Activated CD4-positive, alpha-beta T cell treated with anti-CD3 and anti-CD28 coated beads, Interleukin-2, amount 50 U/mL, for 4 hours (primary cell): ENCODE results near the gene PLEKHA8.

Experiments used
- DNase-seq, 2 experiments: peaks; one replicate each; pipeline ENCODE4 v3.0.0-alpha.2; 2020

PLEKHA8 gene

GRCh38 chr7:30114536-30115238 is 86.5 kb downstream of the PLEKHA8 start:
- DNase-seq: no peak

DNA sequence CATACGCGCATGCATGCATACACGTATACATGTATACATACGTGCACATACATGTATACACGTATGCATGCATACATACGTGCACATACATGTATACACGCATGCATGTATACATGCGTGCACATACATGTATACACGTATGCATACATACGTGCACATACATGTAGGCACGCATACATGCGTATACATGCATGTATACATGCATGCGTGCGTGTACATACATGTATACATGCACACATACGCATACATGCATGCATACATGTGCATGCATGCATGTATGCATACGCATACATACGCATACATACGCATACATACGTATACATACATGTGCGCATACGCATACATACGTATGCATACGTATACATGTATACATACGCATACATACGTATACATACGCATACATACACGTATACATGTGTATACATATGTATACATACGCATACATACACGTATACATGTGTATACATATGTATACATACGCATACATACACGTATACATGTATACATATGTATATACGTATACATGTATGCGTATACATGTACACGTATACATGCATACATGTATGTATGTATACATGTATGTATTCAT is 87.6 kb downstream of the PLEKHA8 start:
- DNase-seq: no peak

DNA sequence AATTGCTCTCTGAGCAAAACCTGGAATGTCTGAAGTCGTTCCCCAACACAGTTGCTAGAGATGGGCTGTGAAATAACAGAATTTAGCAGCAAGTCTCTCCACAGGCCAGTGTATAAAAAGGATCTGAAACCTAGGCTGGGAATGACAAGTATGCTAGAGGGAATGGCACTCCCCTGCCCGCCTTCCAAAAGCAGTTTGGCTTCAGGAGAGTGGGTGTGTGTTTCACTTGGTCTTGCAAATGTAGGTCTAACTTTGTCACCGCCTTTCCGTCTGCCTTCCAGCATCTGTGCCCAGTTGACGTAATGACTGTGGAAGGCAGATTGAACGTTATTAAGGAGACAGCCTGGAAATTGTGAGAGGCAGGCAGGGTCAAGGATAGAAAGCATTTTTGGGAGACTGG is 88.6 kb downstream of the PLEKHA8 start:
- no peak for DNase-seq

- no peak for DNase-seq
These were observed 89.7 kb downstream of the PLEKHA8 start for GRCh38 chr7:30117896-30118295.

DNA sequence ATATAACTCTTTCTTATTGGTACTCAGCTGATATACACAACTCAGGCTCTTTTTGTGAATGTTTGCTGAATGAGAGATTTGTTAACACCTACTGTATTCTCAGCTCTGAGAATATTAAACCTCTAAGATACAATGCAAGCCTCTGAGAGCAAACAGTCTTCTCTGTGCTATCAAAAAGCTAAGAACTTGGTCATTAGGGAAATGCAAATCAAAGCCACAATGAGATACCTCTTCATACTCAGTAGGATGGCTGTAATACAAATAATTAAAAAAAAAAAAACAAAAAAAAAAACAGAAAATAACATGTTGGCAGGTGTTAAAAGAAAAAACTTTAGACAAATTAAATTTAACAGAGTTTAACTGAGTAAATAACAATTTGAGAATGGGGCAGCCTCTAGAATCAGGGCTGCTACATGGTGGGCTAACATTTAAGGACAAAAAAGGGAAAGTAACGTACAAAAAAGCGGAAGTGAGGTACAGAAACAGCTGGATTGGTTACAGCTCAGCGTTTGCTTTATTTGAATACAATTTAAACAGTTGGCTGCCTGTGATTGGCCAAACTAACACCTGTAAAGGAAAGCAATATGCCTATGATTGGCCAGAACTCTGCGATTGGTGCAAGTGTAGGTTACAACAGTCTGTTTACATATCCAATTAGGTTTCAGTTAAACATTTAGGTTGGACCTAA is 91.8 kb downstream of the PLEKHA8 start:
- DNase-seq: no peak

DNA sequence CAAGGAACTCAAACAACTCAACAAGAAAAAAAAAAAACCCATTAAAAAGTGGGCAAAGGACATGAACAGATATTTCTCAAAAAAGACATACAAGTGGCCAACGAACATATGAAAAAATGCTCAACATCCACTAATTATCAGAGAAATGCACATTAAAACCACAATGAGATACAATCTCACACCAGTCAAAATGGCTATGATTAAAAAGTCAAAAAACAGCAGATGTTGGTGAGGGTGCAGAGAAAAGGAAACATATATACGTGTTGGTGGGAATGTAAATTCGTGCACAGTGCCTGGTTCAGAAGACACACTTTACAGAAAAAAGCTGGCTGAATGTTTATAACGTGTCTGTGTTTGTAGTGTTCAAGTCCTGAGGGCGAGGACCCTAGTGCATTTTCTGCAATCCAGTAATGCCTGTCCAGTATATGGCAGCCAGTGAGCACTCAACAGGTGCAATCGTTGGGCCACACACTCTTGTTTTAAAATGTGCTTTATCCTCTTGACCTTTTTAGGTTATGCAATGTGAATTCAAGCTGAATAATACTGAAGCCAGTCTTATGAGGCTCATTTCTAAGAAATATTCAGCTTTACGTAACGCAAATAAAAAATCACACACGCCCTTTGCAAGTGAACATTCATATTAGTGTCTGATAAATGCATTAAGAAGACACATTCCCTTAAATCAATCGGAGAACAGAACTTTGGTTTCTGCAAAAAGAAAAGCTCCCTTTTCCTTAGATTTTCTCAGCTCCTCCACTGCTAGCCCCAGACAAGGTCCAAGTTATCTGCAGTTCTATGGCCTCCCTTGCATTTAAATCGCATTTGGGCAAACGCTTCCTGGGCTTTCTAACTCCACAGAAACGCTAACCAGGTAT is 105.8 kb downstream of the PLEKHA8 start:
- no peak for DNase-seq

- DNase-seq: peak; percentile 81 to 84
These were observed 106.5 kb downstream of the PLEKHA8 start, which contains the start of gene MTURN for GRCh38 chr7:30134611-30135300. MTURN (plus strand) TSS chr7:30134986; CDS start chr7:30135137, 151 bp downstream.

DNA sequence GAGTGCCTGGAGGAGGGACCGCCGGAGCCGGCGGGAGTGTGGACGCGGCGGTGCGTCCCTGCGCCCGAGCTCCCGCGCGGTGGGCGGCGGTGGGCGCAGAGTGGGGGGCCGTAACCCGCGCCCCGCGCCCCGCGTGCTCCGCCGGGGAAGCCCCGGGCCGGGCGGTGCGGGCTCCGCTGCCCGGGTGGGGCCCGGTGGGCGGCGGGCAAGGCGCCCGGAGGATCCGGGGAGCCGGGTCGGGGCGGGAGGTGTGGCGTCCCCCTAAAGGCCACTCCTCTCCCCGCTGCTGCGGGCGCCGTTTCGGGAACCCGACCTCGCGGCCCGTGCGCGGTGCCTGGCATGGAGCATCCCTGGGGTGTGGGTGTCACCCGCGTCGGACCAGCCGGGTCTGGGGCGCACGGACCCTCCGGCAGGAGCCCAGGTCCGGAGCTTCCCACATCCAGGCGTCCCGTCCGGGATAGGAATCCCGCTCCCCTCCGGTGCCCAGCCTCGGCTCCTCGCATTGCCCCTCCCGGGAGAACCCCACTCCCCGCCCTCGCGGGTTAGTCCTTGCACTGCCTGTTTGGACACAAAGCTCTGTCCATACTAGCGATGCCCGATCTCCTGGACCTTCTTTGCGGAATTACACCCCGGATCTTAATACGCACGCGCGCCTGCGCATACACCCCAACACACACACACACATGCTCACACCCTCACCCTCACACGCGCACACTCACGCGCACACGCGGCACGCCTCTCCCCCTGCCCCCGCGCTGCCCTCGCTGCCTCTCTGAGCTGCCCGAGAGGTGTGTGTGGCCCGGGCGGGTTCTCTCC is 107.3 kb downstream of the PLEKHA8 start:
- DNase-seq: peak; percentile 60 to 66

GRCh38 chr7:30136117-30136731 is 108.0 kb downstream of the PLEKHA8 start:
- no peak for DNase-seq

- no peak for DNase-seq
These were observed 108.7 kb downstream of the PLEKHA8 start for GRCh38 chr7:30136743-30137485.

- DNase-seq: no peak
These were observed 111.7 kb downstream of the PLEKHA8 start for GRCh38 chr7:30139836-30140384.

- no peak for DNase-seq
These were observed 112.2 kb downstream of the PLEKHA8 start for GRCh38 chr7:30140456-30140855.

GRCh38 chr7:30142710-30143109 is 114.5 kb downstream of the PLEKHA8 start:
- DNase-seq: no peak

GRCh38 chr7:30143748-30144251 is 115.6 kb downstream of the PLEKHA8 start:
- no peak for DNase-seq

- DNase-seq: no peak
These were observed 116.6 kb downstream of the PLEKHA8 start for GRCh38 chr7:30144657-30145306.

DNA sequence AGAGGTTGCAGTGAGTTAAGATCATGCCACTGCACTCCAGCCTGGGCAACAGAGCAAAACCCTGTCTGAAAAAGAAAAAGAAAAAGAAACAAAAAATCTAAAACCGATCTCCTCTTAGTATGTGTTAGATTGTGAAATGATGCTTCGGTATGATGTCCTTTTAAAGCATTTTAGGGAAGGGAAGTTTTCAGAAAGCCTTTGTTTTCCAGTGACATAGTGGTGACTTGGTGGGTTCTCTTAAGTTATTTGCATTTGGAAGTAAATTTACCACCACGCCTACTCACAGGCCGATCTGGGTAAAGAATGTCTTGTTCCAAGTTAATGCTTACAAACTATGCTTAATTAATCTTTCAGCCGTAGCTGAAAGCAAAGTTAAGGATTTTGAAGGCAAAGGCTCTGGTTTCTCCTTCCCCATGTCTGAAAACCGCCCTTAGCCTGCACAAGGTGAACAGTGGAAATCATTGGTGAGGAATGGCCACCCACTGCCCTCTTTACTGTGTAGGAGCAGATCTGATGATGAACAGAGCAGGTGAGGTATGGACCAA is 117.3 kb downstream of the PLEKHA8 start:
- no peak for DNase-seq

- DNase-seq: no peak
These were observed 118.0 kb downstream of the PLEKHA8 start for GRCh38 chr7:30146127-30146612.

DNA sequence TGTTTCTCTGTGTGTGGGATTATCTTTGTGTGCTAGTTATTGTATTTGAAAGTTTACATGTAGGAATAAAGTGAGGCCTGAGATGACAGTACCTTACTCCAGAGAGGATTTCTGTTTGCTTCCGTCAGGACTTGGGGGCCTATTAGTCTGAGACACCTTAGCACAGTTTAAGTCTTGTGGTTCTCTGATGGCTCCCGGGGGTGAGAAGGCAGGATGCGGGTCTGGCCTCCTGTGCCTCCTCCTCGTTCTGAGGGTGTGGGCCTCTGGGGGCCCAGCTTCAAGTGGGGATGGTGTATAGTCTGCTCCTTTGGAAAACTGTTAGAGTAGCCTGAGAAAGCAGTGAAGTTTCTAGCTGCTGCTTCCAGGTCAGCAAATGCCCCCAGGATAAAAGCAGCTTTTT is 119.0 kb downstream of the PLEKHA8 start:
- no peak for DNase-seq

GRCh38 chr7:30147785-30148184 is 119.6 kb downstream of the PLEKHA8 start:
- no peak for DNase-seq
